SU-DHL-6 (cell line): ENCODE measurements around the gene AKAP12.

Experiments
- H2AFZ ChIP-seq: fragments of 200-600 bp; sonication (generic); 2 replicates; pipeline ENCODE4 v1.6.1; 2014; ENCODE audit warnings: low read depth, mild to moderate bottlenecking, moderate library complexity, mixed read lengths, antibody characterized with exemption, low read length; ENCODE audit not compliant: severe bottlenecking
- H3F3A ChIP-seq: fragments of 200-600 bp; shearing (Covaris generic); 2 replicates; pipeline ENCODE4 v1.6.0; 2016; ENCODE audit warnings: antibody characterized with exemption, mild to moderate bottlenecking; ENCODE audit not compliant: insufficient read depth
- H3K27ac ChIP-seq: fragments of 200-600 bp; sonication (generic); 2 replicates; pipeline ENCODE4 v1.5.1; 2016; ENCODE audit warnings: low read depth, mild to moderate bottlenecking, low read length, moderate library complexity, mixed read lengths
- H3K27me3 ChIP-seq: fragments of 200-600 bp; sonication (generic), shearing (Covaris generic); 2 replicates; pipeline ENCODE4 v1.6.0; 2014; ENCODE audit warnings: mild to moderate bottlenecking, low read length
- H3K36me3 ChIP-seq: fragments of 200-600 bp; sonication (generic); 2 replicates; pipeline ENCODE4 v1.6.1; 2014; ENCODE audit warnings: mild to moderate bottlenecking, low read length, mixed read lengths
- H3K4me2 ChIP-seq: fragments of 300-600, 200-600 bp; shearing (Covaris generic), sonication (generic); 2 replicates; pipeline ENCODE4 v1.6.0; 2014; ENCODE audit warnings: low read length, low read depth, mild to moderate bottlenecking; ENCODE audit not compliant: poor library complexity, severe bottlenecking
- H3K4me3 ChIP-seq: fragments of 200-600 bp; sonication (generic); 2 replicates; pipeline ENCODE4 v1.5.1; 2014; ENCODE audit warnings: antibody characterized with exemption, low read length, mild to moderate bottlenecking, mixed read lengths; ENCODE audit not compliant: insufficient read depth, poor library complexity, severe bottlenecking
- H3K79me2 ChIP-seq: fragments of 200-600 bp; sonication (generic); 2 replicates; pipeline ENCODE4 v1.6.1; 2014; ENCODE audit warnings: mild to moderate bottlenecking, low read length, moderate library complexity; ENCODE audit not compliant: insufficient read depth
- H3K9ac ChIP-seq: fragments of 200-600 bp; sonication (generic); 2 replicates; pipeline ENCODE4 v1.7.0; 2014; ENCODE audit warnings: mild to moderate bottlenecking, low read length
- H3K9me2 ChIP-seq: fragments of 200-600 bp; sonication (generic); replicated peaks from 2 replicates; pipeline ENCODE4 v1.6.1; 2014; ENCODE audit warnings: low read length; ENCODE audit not compliant: insufficient read depth
- H3K9me3 ChIP-seq: fragments of 200-600 bp; sonication (generic); 2 replicates; pipeline ENCODE4 v1.6.1; 2014; ENCODE audit warnings: low read length, mixed read lengths; ENCODE audit not compliant: insufficient read depth
- H4K20me1 ChIP-seq: fragments of 200-600 bp; sonication (generic); 2 replicates; pipeline ENCODE4 v1.6.1; 2014; ENCODE audit warnings: low read depth, mild to moderate bottlenecking, antibody characterized with exemption, low read length, moderate library complexity, mixed read lengths
- CTCF ChIP-seq: fragments of 200-600 bp; sonication (generic); IDR thresholded peaks from one replicate; pipeline ENCODE4 v1.5.1; 2017; ENCODE audit warnings: antibody characterized with exemption, mild to moderate bottlenecking, low read length, moderate library complexity; ENCODE audit not compliant: insufficient read depth, poor library complexity, severe bottlenecking
- EZH2phosphoT487 ChIP-seq: fragments of 200-600 bp; sonication (generic), shearing (Covaris generic); conservative IDR thresholded peaks from 2 replicates; pipeline ENCODE4 v1.6.1; 2018; ENCODE audit warnings: mild to moderate bottlenecking, antibody characterized with exemption, low read length, moderate library complexity, mixed read lengths

Gene AKAP12

DNA sequence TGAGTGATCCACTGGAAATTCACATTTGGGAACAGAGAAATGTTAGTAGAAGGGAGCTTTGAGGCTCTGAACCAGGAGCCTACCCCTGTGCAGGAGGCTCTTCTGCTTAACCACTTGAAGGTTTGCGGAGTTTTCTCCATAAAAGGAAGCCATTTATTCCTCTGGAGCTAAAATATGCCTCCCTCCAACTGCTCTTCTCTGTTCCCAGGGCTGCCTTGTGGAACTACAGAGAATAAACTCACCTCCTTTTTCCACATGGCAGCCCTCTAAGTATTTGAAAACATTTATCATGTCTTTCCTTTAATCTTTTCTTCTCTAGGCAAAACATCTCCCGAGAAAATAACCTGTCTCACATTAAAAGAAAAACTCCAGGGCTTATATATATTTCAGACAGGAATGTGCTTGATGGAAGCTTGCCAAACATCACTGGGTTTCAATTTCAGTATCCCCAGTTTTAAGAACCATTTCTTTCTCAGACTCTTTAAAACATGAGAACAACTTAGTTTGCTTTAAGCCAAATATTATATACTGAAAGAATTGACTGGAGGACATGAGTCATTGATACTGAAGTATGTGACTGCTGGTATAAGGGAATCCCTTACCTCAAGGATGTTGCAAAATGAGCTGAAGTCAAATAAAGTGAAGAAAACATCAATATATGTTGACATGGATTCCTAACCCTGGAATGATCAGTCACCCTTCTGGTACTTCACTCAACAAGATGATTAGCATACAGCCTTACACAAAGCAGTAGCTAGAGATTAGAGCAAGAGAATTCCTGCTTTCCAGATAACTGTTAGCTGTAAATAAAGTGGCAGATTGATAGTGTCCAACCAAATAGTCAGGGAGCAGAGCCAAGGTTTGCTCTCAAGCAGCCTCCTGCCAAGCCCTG, 77.6 kb downstream of the AKAP12 start:
- Histone ChIP-seq H3K79me2 (no peaks in the 10 kb centered on the region), H3K27ac (no peak overlapping the region), H3K4me2 (no peak overlapping the region), H2AFZ (no peak overlapping the region), H3K36me3 (no peaks in the 10 kb centered on the region), H3K9me3 (no peaks in the 10 kb centered on the region), H4K20me1 (no peaks in the 10 kb centered on the region), H3K9me2 (no peaks in the 10 kb centered on the region), H3K4me3 (no peak overlapping the region), H3K27me3 (no peaks in the 10 kb centered on the region), H3K9ac (no peak overlapping the region), H3F3A (no peaks in the 10 kb centered on the region)
- no peak for TF ChIP-seq CTCF
- TF ChIP-seq EZH2phosphoT487, result no peak

DNA sequence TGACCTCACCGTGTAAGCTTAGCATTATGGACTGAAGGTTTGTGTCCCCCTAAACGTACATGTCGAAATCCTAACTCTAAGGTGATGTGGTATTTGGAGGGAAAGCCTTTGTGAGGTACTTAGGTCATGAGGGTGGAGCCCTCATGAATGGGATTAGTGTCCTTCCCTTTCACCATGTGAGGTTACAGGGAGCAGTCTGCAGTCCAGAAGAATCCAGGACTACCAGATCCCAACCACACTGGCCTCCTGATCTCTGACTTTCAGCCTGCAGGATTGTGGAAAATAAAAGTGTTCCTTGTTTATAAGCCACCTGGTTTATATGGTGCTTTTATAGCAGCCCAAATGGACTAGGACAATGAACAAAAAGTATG, 78.2 kb downstream of the AKAP12 start:
- no peak overlapping the region for H3K27ac ChIP-seq
- no peaks in the 10 kb centered on the region for H3K27me3 ChIP-seq
- no peak overlapping the region for H3K4me2 ChIP-seq
- H3K79me2 ChIP-seq, result no peaks in the 10 kb centered on the region
- H3K4me3 ChIP-seq, result no peak overlapping the region
- H3K36me3 ChIP-seq, result no peaks in the 10 kb centered on the region
- no peaks in the 10 kb centered on the region for H4K20me1 ChIP-seq
- H3K9me2 ChIP-seq, result no peaks in the 10 kb centered on the region
- H2AFZ ChIP-seq, result no peak overlapping the region
- no peak overlapping the region for H3K9ac ChIP-seq
- H3F3A ChIP-seq, result no peaks in the 10 kb centered on the region
- H3K9me3 ChIP-seq, result no peaks in the 10 kb centered on the region
- TF ChIP-seq EZH2phosphoT487, result no peak
- no peak for TF ChIP-seq CTCF

- no peak overlapping the region for H3K4me3 ChIP-seq
- H3K79me2 ChIP-seq, result no peaks in the 10 kb centered on the region
- no peaks in the 10 kb centered on the region for H3K27me3 ChIP-seq
- H3K9me3 ChIP-seq, result no peaks in the 10 kb centered on the region
- H4K20me1 ChIP-seq, result no peaks in the 10 kb centered on the region
- no peaks in the 10 kb centered on the region for H3F3A ChIP-seq
- no peak overlapping the region for H3K9ac ChIP-seq
- no peak overlapping the region for H2AFZ ChIP-seq
- H3K27ac ChIP-seq, result no peak overlapping the region
- TF ChIP-seq EZH2phosphoT487 (no peak), CTCF (no peak)
- no peaks in the 10 kb centered on the region for H3K36me3 ChIP-seq
- H3K4me2 ChIP-seq, result no peak overlapping the region
- H3K9me2 ChIP-seq, result no peaks in the 10 kb centered on the region
Observed at GRCh38 chr6:151320140-151320539, 80.4 kb downstream of the AKAP12 start.
